ENCODE results near the gene PLPPR5.

PLPPR5 gene

DNA sequence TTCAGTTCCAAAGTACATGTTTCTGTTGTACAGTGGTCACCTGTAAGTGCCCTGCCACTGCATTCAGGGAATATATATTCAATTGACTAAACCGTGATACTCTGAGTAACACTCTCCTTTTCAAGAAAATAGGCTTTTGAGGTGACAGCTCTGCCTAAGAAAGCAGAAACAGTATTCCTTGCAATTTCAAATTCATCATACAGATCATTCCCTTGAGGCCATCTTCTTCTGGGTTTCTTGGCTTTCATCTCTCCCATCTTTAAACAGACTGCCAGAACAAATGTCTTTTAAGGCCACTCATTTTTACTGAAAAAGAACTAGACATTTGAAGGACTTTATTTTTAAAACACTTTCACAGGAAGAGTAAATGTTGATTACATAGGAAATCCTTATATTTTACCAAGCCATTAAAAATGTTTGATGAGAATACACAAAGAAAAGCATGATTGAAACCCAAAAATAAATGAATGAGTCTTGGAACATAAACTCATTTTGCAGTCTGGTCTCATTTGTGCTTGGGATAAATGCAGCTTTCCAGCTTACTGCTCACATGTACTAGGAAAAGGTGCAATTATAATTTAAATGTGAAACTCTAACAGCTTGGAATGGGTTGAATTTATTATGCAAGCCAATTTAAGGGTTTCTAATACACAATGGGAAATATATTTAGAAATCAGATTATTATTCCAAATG, 34.7 kb downstream of the PLPPR5 start:
- no peak for DNase-seq (ENCODE audit: low spot score)

DNA sequence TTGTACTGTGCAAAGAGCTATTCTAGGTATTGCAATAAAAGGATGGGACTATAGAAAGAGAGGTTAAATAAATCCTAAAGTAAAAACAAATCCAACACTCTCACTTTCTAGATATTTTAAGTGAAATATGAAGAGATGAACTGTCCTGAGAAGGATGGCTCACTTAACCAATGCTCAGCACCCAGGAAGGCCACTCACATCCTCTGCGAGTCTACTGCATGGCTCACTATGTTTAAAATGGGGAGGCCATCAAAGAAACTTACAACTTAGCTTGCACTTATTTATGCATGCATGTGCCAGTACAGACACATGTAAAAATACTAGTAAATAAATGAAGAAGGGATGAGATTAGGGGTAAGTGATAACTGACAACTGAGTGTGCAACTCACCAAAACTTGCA, 37.5 kb downstream of the PLPPR5 start:
- DNase-seq (ENCODE audit: low spot score): no peak

DNA sequence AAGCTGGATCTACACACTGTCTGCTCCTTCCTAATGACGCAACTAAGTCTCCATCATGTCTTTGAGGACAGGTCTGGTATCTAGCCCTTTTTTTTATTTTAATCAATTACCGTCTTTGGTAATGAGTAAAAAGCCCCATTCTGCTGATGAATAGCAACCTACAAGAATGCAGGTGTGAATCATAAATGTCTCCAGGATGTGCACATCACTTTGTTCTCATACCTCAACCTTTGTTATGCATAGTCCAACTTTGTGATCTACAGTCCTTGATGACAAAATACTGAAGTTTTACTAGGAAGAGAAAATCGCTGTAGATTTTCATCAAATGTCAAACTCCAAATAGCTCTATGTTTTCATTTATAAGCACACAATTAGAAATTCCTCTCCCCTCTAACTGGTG, 39.3 kb downstream of the PLPPR5 start:
- peak; percentile 25 for DNase-seq (ENCODE audit: low spot score)

DNA sequence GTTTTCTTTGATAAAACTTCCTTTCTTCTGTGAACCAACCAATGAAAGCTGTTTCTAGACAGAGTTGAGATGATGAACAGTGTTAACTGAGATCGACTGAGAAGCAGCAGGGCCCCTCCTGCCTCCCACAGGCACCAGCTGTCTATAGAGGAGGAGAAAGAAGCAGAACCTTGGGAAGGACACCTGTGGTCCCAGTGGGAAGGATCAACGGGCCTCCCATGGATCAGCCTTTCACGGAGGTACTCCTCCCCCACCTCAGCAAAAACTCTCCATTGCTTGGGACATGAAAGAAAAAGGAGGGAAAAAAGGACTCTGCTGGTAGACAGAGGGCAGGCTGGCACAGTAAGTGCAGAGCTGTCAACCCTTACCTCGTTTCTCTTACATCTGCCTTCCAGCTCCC, 40.5 kb downstream of the PLPPR5 start:
- no peak for DNase-seq (ENCODE audit: low spot score)

DNA sequence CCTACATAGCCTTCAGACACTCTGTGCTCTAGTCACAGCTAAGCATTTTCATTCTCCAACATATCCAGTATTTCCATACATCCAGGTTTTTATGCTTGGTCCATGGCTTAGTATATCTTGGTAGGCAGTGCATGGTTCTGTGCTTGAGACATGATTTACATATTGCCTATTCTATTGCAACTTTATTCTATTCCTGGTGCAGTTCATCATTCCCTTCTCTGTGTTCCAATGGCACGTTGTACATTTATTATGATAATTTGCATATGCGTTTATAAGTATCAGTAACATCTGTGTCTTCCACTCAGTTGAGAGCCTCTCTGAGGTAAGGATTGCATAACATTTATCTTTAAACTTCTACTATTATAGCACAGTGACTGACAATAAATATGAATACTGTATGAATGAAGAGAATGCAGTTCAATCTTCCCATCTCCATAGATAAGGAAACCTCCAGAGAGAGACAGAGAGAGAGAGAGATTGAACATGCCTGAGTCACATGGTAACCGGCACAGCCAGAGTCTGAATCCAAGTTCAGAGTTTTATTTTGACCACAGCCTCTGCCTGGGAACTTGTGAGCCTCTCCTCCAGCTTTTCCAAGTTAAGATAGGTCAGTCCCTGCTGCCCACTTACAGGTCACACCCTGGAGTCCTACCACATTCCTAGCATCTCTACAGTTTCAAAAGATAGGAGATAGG, 41.5 kb downstream of the PLPPR5 start:
- DNase-seq (ENCODE audit: low spot score): no peak

DNA sequence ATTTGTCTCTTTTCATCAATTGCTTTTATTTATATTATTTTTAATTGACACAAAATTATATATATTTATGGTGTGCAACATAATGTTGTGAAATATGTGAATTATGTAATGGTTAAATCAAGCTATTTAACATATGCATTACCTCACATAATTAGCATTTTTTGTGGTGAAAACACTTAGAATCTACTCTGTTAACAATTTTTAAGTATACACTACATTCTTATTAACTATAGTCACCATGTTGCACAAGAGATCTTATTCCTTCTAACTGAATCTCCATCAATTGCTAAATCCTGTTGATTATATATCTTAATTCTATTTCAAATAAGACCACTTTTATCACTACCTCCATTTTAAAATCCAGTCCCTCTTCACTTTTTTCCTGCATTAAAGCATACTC, 42.5 kb downstream of the PLPPR5 start:
- no peak for DNase-seq (ENCODE audit: low spot score)

DNA sequence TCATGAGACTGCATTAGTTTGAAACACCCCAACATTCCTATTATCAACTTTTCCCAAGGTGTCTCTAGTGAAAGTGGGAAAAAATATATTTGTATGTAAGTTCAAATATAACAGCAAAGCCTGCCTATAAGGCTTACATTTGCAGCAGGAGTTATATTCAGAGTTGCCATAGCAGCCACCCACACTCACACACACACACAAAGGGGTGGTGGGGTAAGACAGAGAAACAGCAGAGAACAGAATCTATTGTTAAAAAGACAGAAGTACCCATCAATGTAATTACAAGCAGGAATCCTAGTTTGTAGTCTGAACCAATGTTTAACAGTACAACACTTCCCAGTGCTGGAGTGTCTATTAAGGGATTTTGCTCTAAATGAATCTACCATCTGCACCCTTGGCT, 55.0 kb downstream of the PLPPR5 start:
- no peak for DNase-seq (ENCODE audit: low spot score)

DNA sequence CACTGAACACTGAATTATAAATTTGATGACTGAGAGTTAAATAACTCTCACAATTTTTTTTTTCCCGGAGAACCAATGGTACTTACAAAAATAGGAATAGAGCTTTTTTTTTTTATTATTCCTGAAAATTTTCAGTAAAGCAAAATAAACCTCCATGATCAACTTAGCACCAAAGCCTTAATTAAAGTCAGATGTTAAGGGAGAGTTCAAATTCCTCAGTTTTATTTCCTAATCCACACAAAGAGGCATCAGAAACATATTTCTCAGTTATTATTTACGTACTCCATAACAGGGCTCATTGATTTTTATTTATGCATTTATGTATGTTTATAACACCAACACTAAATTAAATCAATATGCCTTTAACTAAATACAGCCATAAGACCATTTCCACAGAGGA, 55.5 kb downstream of the PLPPR5 start:
- no peak for DNase-seq (ENCODE audit: low spot score)

DNA sequence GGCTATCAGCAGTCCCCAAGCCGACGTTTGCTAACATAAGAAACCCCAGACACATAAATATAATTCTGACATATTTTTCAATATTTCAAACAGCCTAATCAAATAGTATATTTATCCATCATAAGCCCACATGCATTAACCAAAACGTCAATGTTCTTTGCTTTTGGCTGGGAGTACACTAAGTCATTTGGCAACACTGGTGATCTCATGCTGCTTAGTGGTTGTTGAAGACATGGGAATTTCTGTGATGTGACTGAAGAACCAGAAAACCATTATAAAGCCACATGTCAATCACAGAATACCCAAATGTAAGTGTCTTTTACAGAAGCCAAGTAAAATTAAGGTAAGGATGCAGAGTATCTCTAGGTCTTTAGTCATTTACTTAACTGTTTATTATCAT, 57.6 kb downstream of the PLPPR5 start:
- DNase-seq (ENCODE audit: low spot score): no peak

DNA sequence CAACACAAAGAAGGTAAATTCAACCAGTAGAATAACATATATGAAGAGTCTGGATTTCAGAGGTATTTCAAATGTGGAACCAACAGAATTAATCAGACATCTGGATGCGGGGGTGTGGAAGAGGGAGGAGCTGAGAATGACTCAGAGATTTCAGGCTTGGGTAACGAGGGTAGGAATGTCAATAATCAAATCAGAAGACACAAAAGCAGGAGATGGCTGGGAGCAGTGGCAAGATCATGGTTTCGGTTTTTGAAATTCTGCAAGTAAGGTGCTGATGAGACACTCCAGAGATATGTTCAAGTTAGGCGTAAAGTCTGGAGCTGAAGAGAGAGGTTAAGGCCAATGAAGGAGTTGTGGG, 64.0 kb downstream of the PLPPR5 start:
- peak; percentile 11 for DNase-seq (ENCODE audit: low spot score)

DNA sequence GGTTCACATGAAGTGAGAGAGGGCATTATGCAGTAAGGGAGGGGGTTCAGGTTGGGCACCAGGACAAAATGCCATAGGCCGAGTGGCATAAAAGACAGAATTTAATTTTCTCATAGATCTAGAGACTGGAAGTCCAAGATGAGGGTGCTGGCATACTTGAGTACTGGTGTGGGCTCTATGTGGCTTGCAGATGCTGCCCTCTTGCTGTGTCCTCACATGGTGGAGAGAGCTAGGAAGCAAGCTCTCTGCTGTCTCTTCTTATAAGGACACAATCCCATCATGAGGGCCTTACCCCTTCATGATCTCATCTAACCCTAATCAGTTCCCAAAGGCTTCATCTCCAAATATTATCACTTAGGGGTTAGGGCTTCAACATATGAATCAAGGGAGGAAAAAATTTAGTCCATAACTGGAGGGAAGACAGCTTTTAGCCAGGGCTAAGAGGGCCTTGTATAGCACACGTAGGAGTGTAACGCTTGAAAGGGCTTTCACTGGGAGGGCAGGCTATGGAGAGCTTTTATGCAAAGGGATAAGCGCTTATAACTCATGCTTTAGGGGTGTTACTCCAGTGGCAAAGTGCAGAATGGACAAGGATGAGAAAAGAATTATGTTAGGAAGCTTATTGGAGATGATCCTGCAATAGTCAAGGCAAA, 64.5 kb downstream of the PLPPR5 start:
- no peak for DNase-seq (ENCODE audit: low spot score)

DNA sequence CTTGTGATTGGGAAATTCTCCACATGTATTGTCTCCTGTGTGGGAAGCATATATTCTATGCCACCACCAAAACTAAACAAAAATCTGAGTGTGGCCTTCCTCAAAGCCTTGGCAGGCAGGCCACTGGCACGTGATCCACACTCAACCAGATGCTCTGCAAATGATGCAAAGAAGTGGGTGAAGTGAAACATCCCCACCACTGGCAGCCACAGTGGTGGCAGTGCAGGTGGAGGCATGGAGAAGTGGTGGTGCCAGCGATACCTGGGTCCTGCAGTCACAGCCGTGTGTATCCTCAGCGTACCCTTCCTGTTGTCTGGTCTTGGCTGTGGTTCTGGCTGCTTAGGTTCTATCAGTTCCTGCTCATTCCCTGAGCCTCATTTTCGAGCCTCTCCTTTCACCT, 65.2 kb downstream of the PLPPR5 start:
- DNase-seq (ENCODE audit: low spot score): no peak

DNA sequence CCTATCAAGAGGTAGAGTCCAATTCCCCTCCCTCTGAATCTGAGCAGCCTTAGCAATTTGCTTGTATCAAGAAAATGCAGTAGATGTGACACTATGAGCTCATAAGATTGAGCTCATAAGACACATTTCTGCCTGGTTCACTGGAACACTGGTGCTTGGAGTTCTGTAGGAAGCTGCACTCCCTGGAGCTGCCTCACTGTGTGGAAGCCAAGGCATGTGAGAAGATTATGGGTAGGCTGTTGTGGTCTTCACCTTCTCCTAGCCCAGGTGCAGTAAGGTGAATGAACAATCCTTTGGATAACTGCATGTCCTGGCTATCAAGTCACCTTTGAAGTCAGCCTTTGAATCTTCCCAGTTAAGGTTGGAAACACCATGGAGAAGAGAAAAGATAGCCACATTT, 67.3 kb downstream of the PLPPR5 start:
- no peak for DNase-seq (ENCODE audit: low spot score)

DNA sequence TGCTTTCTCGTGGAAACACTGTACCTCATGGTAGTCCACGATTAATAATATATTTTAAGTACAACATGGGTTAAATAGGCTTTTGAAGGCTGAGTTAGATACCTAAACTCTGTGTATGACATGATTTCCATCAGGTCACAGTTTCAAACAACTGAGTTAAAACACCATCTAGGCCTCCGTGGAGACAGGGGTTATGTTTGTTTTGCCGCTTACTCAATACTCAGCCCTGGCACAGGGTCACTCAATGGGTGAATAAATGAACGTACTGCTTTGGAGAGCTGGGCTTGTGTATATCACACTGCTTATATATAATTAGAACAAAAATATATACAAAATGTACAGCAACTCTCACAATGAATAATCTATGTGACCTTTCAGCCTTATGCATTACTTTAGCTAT, 72.5 kb downstream of the PLPPR5 start:
- no peak for DNase-seq (ENCODE audit: low spot score)

DNA sequence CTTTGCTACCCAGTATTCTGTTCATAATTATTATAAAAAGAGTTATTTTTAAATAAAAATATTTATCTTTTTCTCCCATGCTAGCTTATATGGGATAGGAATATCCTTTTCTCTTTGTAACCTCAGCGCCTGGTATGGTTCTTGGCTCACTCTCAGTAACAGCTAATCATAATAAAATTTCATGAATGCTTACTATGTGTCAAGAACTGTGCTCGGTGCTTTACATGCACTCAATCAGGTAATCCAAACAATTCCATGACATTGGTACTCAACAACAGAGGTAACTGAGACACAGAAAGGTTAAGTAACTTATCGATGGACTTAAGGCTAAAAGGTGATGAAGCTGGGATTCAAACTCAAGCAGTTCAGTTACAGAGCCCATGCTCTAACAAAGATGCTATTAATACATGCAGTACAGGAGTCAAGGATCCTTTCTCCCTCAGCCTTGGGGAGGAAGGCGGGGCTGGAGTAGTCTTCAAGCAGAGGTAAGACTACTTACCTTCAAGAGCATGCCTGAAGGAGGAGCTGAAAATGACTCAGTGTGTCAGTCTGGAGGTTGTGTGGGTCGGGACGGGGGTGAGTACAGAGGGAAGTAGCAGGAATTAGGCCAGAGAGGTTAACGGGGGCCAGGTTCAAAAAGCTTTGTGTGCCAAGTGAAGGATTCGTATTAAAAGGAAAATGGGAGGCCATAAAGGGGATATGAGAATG, 73.4 kb downstream of the PLPPR5 start:
- no peak for DNase-seq (ENCODE audit: low spot score)

DNA sequence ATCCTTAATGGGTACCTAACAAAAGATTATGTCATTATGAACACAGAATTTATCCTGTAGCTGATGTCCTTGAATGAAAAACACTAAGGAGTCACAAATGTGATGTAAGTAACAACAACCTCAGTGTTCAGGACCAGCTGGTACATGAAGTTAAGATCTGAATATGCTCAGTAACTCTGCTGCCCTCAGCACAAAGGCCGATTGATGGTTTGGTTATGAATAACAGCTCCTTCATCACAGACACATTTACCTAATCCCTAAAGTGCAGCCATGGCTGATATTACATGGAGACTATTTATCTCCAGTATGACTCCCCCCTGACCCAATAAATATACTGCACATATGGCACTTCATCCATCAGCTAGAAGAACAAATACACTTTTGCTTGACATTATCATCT, 75.2 kb downstream of the PLPPR5 start:
- DNase-seq (ENCODE audit: low spot score): no peak

DNA sequence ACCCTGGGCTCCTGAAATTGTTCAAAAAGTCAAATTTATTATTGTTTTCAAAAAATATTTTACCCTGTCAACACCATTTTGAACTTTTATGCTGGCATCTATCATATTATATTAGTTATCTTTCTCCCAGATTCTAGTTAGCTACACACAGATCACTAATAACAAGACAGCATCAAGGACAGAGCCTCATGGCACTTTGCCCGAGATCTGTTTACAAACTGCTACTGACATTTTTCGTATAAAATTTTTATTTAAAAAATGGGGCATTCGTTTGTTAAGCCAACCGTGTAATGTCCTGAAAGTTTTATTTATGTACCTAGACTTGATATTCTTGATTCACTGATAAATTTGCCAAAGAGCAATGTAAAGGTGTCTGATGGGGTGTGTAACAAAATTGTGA, 78.1 kb downstream of the PLPPR5 start:
- DNase-seq (ENCODE audit: low spot score): no peak

DNA sequence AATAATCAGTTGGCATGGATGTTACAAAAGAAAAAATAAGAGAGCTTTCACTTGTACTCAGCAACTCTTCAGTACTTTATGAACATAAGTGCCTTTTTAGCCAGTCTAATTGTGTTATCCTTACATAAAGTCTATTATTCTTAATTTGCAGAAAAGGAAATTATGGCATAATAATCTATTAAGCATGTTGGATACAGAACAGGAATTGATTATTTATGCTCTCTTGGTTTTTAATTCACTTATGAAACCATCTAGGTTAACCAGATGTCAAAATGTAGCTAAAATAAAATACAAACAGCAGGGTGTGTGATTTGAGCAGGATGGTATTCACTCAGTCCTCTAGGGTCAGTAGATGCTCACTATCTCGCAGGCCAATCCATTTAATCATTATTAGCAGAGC, 79.7 kb downstream of the PLPPR5 start:
- DNase-seq (ENCODE audit: low spot score): peak; percentile 24

DNA sequence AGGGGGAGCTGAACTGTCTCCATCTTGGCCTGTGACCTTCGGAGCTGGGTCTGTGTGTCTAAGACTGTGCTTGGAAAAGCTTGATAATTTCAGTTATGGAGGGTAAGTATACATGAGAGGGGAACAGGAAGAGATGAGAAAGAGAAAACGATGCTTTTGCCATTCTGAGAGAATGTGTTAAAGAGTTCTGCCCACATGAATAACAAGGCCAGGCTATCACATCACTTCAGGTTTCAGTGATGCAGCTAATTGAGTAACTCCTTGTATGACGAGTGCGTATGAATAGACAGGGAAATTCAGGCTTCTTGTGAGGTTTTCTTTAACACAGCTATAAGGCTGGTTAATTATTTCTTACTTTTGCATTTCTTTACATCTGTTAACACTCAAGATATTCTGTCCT, 81.0 kb downstream of the PLPPR5 start:
- DNase-seq (ENCODE audit: low spot score): peak; percentile 11

DNA sequence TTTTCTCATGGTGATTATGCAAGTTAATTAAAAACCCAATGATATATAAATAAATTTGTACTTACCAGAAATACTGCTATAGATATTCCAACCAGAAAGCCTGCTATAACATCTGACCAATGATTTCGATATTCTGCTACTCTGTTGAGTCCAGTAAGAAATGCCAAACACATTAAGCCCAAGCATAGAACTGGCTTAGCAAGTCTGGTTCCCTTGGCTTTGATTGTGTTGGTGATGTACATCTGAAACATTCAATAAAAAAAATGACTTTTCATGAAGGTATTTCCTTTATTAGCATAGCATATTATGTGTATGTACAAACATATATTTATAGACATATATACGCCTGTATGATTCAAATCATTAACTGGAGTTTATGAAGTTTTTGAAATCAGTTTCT, 82.8 kb downstream of the PLPPR5 start:
- no peak for DNase-seq (ENCODE audit: low spot score)

DNA sequence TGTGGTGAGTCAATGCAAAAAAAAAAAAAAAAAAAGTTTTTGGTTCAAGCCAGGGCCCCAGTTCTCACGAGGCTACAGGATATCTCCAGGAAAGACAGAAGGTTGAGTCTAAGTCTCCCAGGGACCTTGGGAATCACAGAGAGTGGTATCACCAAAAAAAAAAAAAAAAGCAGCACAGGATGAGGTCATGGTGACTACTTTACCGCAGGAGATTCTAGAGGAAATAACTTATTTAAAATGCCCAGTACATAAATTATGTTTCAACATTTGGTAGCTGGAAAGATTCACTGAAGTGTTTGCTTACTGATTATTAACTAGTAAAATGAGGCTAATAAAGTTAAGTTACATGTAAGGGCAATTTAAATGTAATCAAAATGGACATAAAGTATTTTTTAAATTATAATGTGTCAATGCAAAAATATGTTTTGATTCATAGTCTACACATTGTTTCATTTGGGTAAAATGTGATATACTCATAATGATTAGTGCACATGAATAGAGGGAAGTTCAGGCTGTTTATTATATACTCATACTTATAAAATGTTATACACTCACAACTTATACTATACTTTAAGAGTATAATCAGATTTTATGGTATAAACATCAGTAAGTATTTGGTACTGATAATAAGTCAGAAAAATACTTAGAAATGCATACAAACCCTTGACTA, 84.1 kb downstream of the PLPPR5 start:
- DNase-seq (ENCODE audit: low spot score): peak; percentile 74

DNA sequence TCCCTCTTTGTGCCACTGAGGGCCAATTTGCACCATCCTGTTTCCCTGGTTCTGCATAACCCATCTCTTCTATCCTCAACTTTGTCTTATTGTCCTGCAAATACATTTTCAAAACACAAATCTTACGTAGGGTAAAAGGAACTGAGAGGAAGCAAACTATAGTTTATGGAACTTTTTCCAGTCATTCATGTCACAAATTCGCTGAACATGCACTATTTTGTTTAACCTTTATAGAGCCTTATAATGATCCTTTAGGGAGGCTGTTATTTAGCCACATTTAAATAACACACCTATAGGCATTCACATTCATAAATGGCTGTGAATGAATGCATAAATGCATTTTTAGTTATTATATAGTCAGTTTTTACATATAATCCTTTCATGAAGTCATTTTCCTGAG, 85.0 kb downstream of the PLPPR5 start:
- no peak for DNase-seq (ENCODE audit: low spot score)
